Measurements from ENCODE around the gene HPSE2.

The HPSE2 gene

DNA sequence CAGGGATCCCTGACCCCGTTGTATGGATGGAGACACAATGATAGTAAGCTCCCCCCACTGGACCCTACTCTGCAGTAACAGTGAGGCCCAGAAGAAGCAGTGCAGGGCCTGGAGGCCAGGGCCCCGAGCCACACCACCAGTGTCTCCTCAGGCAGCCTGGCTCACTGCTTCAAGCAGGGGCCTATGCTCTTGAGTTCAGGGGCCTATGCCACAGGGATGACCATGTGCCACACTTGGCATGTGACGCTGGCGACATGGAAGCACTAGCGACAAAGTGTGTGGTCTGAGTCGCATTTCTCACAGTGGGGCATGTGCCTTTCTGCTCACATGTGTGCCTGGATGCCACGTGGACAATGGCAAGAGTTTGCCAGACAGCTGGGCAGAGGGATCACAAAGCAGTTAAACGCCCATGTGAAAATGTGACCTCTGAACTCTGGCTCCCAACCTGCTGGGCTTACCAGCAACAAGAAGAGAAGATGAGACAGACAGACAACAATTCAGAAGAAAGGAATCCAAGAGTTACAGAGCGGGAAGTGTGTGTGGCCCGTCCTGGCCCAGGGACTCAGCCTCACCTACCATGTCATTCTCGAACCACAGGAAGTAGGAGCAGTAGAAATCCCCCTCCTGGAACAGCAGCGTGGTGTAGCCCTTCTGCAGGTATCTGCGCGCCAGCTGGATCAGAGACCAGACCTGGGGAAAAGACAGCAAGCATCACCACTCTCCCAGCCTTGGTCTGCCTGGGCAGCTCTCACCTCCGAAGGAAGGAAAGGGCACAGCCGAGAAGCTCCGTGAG lies 816.0 kb downstream of the HPSE2 start:
- Mint-ChIP-seq H3K36me3 (peaks cover 20% of the 10 kb centered on the region), H3K27ac (no peak overlapping the region), H3K4me1 (peaks cover 12% of the 10 kb centered on the region), H3K4me3 (no peak overlapping the region), H3K27me3 (no peaks in the 10 kb centered on the region), H3K9me3 (no peaks in the 10 kb centered on the region)
- DNase-seq, result no peak
- CTCF ChIA-PET, result no interaction called here

DNA sequence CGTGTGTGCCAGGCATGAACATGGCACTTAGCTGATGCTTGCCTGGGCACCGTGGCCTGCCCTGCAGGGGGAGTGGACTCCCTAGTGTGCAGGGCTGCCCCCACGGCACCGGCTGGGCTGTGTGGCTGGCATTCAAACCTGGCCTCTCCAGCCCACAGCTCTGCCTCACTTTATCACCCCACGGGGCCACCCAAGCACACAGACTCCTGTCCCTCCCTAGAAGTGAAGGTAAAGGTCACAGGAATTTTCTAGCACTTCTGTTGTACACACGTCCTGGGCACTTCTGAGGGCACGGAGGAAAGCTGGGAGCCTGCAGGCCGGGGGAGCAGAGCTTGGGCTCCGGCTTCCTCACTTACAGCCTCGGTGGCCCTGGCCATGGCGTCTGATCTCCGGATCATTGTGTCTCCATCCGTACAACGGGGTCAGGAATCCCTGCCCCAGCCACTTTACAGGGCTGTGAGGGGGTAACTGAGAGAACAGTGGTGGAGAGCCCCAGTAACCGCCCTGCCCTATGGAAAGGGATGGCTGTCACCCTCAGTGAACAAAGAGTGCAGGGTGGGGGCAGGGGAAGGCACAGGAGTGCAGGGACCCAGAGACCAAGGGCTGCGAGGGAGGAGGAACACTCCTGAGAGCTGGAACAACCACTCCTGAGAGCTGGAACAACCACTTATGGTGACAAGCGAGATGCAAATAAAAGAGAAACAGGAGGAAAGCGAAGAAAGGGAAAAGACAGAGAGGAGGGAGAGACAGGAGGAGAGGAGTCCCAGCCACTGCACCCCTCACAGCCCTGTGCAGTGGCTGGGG lies 816.8 kb downstream of the HPSE2 start:
- no peaks in the 10 kb centered on the region for H3K9me3 Mint-ChIP-seq
- no peak overlapping the region for H3K27ac Mint-ChIP-seq
- H3K27me3 Mint-ChIP-seq, result no peaks in the 10 kb centered on the region
- CTCF ChIA-PET, result no interaction called here
- H3K4me3 Mint-ChIP-seq, result no peak overlapping the region
- no peak for DNase-seq
- peaks cover 19% of the 10 kb centered on the region for H3K4me1 Mint-ChIP-seq
- H3K36me3 Mint-ChIP-seq, result peaks cover 20% of the 10 kb centered on the region

DNA sequence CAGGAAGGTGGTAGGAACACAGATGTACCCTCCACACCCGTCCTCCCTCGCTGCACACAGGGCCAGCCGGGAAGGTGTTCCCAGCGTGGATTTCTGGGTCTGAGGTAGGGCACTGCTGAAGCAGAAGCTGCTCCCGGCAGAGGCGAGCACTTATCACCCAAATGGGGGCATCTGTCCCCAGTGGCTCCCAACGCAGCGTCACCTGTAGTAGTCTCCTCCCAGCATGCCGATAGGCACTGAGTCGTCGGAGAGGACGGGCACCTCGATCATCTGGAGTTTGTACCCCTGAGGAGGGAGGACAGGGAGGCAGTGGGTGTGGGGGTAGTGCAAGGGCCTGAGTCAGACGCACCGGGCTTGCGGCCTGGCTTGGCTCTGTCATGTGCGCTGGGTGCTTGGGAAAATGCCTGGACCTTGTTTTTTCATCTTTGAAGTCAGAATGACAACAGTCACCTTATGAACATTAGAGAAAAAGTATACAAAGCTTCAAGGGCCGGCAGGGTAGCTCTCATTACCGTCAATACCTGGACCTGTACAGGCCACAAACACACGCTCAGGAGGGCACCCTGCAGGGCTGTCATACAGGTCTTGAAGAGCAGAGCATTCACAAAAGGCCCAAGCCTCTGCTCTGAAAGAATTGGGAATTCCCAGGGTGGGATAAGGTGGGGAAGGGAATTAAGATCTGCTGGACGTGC lies 817.5 kb downstream of the HPSE2 start:
- H3K27me3 Mint-ChIP-seq, result no peaks in the 10 kb centered on the region
- H3K27ac Mint-ChIP-seq, result peak overlapping the region; percentile 52
- DNase-seq, result no peak
- H3K4me3 Mint-ChIP-seq, result no peak overlapping the region
- peaks cover 16% of the 10 kb centered on the region for H3K36me3 Mint-ChIP-seq
- no peaks in the 10 kb centered on the region for H3K9me3 Mint-ChIP-seq
- H3K4me1 Mint-ChIP-seq, result peaks cover 19% of the 10 kb centered on the region
- CTCF ChIA-PET, result interaction anchor here (1.0 kb wide), 1 partner anchor 8 kb away, joined by 3 read pairs; no protein-coding TSS in a partner anchor

DNA sequence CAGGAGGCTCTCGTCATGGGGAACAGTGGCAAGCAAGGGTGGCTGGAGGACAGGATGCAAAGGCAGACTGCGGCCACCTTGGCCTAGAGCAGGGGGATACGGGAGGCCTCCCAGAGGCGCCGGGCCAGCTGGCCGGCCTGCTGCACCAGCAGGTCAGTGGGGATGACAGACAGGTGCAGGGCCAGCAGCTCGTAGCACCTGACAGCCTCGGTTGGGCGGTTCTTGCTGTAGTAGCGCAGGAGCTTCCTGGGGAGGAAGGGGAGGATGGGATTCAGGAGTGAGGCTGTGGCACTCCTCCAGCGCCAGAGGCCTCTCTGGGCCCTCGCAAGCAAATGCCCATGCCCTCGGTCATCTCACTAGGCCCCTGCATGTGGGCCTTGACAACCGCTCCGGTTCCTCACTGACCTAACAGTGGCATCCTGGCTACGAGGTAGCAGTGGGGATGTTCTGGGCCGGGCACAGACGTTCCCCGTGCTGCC lies 818.1 kb downstream of the HPSE2 start:
- no peak for DNase-seq
- H3K9me3 Mint-ChIP-seq, result no peaks in the 10 kb centered on the region
- H3K27me3 Mint-ChIP-seq, result no peaks in the 10 kb centered on the region
- no peak overlapping the region for H3K4me3 Mint-ChIP-seq
- no peak overlapping the region for H3K27ac Mint-ChIP-seq
- peaks cover 16% of the 10 kb centered on the region for H3K36me3 Mint-ChIP-seq
- CTCF ChIA-PET, result interaction anchor here (1.0 kb wide), 1 partner anchor 9 kb away, joined by 3 read pairs; no protein-coding TSS in a partner anchor
- peaks cover 19% of the 10 kb centered on the region for H3K4me1 Mint-ChIP-seq

DNA sequence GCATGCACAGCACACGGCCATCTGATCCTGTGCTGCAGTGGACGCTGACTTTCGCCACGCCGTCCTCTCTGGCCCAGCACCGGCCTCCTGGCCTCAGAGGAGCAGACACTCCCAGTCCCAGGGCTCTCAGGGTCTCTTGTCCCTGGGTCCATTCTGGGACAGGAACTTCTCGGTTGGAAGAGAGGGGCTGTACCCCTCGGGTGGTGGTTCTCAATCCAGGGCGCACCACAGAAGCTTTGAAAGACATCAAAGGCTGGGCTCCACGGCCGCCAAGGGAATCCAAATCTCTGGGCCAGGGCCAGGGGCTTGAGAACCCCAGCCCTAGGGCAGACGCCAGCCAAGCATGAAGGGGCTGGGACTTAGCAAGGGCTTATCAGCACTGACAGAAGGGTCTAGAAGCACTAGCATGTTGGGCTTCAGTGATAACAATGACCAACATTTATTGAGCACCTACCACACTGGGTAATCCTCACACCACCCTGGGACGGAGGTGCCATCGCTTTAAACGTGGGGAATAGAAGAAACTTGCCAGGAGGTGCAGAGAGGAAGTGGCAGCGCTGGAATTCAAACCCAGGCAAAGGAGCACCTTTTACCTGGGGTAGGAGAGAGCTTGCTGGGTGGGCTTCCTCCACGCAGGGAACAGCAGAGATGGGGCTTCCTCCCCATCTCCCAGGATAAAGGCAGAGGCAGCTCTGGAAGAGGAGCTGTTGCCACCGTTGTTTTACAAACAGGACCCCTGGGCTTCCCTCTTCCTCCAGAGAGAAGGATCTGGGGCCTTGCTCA lies 818.9 kb downstream of the HPSE2 start:
- H3K9me3 Mint-ChIP-seq, result no peaks in the 10 kb centered on the region
- no peak overlapping the region for H3K27ac Mint-ChIP-seq
- DNase-seq, result no peak
- CTCF ChIA-PET, result interaction anchor here (2.9 kb wide), 1 partner anchor 9 kb away, joined by 18 read pairs; no protein-coding TSS in a partner anchor
- H3K4me1 Mint-ChIP-seq, result peaks cover 19% of the 10 kb centered on the region
- H3K4me3 Mint-ChIP-seq, result no peak overlapping the region
- H3K36me3 Mint-ChIP-seq, result peaks cover 16% of the 10 kb centered on the region
- no peaks in the 10 kb centered on the region for H3K27me3 Mint-ChIP-seq

DNA sequence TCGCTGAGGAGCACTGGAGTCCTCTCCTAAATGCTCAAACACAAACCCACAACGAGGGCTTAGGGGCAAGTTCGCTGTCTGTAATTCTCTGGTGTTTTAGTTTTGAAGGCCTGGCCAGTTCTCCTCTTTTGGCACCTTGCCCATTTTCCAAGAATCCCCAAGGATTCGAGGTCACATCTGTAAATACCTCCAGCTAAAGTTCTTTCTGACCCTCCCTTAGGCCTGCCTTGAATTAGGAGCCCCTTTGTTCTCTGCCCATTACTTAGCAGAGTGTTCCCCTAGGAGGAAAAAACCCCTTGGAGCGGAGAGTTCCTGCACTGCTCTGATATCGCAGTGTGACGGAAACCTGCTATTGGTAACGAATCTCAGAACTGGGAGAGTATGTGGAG lies 819.9 kb downstream of the HPSE2 start:
- DNase-seq, result no peak
- Mint-ChIP-seq H3K36me3 (peaks cover 16% of the 10 kb centered on the region), H3K9me3 (no peaks in the 10 kb centered on the region), H3K27ac (peak overlapping the region; percentile 62), H3K27me3 (no peaks in the 10 kb centered on the region), H3K4me1 (peaks cover 19% of the 10 kb centered on the region), H3K4me3 (no peak overlapping the region)
- CTCF ChIA-PET, result interaction anchor here (2.9 kb wide), 1 partner anchor 10 kb away, joined by 18 read pairs; no protein-coding TSS in a partner anchor

DNA sequence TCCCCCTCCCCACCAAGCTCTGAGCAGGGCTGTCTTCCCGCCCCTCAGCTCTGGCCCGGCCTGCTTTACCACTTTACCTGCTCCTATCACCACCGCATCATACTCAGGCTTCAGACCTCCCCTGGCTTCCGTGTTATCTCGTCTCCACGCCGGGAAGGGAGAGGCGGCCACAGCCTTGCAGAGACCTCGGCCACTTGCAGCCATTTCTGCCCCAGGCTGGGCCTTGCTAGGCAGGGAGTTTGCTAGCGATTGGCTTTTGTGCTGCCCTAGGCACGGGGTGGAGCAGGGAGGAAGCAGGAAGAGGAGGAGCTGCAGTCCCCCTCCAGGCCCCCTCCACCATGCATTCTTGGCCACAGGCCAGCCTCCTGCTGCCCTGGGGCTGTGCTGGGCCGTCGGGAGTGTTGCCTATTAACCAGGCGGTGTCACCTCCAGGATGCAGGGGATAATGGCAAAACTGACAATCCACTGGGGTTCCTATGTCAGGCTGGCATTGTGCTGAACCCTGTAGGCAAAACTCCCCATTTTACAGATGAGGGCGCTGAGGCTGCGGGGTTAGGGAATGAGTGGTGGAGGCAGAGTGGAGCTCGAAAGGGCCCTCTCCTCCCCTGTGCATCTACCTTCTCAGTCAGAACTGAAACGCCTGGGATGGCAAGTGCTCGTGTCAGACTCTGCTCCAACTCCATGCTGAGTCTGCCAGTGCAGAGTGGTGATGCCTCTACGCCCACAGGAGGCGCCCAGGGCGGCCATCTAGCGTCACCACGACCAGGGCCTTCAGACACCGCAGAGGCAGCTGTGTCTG lies 820.5 kb downstream of the HPSE2 start, which contains the start of gene PYROXD2:
Gene PYROXD2, minus strand, starts transcription at position 251 of the 799 bp plus-strand sequence. Its CDS starts 47 bp downstream, at position 204.
- H3K9me3 Mint-ChIP-seq, result no peaks in the 10 kb centered on the region
- DNase-seq, result peak; percentile 76
- CTCF ChIA-PET, result interaction anchor here (2.9 kb wide), 1 partner anchor 11 kb away, joined by 18 read pairs; no protein-coding TSS in a partner anchor
- H3K27ac Mint-ChIP-seq, result peak within 1 kb of the TSS; percentile 94
- H3K4me1 Mint-ChIP-seq, result peaks cover 19% of the 10 kb centered on the region
- peaks cover 16% of the 10 kb centered on the region for H3K36me3 Mint-ChIP-seq
- no peaks in the 10 kb centered on the region for H3K27me3 Mint-ChIP-seq
- peak within 1 kb of the TSS; percentile 94 for H3K4me3 Mint-ChIP-seq

DNA sequence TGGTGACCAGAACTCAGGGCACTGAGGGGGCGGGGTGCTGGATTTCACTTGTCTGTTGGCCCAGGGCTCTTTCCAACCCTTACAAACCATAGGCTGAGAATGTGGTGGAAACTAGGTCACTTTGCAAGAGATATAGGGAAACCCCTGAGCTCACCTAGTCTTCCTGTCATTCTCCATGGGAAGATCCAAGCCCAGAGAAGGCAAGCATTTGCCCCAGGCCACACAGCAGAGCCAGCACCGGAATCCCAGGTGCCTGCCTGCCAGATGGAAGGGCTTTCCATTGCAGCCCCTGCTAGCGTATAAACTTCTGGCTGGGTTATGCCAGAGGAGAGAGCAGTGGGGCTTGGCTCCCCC lies 821.1 kb downstream of the HPSE2 start:
- DNase-seq, result no peak
- H3K27me3 Mint-ChIP-seq, result no peaks in the 10 kb centered on the region
- H3K27ac Mint-ChIP-seq, result peak overlapping the region; percentile 94
- peak overlapping the region; percentile 94 for H3K4me3 Mint-ChIP-seq
- H3K36me3 Mint-ChIP-seq, result peaks cover 13% of the 10 kb centered on the region
- no peaks in the 10 kb centered on the region for H3K9me3 Mint-ChIP-seq
- H3K4me1 Mint-ChIP-seq, result peaks cover 19% of the 10 kb centered on the region
- CTCF ChIA-PET, result interaction anchor here (2.9 kb wide), 1 partner anchor 11 kb away, joined by 18 read pairs; no protein-coding TSS in a partner anchor

DNA sequence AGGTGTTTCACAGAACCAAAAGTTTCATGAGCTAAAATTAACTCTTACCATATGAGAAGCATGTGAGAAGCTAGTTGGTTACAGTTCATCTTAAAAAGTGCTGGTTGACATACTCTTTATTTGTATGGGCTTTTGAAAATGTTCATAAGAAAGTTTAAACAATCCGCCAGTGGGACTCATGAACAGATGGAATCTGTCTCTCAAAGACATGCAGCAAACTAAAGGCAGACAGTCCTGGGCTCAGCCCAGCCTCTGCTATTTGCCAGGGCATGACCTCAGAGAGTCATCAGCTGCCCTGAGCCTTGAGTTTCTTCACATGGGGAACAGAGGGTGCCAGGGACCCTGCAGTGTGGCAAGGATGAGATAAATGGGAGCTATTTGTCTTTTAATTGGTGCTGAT lies 823.9 kb downstream of the HPSE2 start:
- Mint-ChIP-seq H3K27me3 (no peaks in the 10 kb centered on the region), H3K4me3 (no peak overlapping the region), H3K36me3 (peaks cover 2% of the 10 kb centered on the region), H3K27ac (no peak overlapping the region), H3K9me3 (no peaks in the 10 kb centered on the region), H3K4me1 (peaks cover 19% of the 10 kb centered on the region)
- CTCF ChIA-PET, result interaction anchor here (4.6 kb wide), 1 partner anchor 14 kb away, joined by 15 read pairs; no protein-coding TSS in a partner anchor
- DNase-seq, result no peak

DNA sequence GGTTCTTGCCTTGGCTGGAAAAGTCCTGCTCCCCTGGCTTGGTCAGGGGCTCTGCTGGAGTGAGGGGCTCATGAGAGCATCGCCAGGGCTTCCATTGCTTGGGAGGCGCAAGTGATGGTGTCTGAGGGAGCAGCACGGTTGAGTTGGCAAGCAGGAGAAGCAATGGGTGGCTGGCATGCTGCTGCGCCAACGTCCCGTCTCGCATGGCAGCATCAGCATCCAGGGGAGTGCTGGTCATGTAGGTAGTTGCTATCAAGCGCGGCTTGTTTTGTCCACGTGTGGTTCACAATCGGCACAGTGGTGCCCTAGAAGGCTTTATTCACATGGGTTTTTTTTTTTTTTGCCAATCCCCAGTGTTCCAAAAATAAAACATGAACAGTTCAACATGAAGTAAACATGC lies 824.5 kb downstream of the HPSE2 start:
- no peak for DNase-seq
- Mint-ChIP-seq H3K4me1 (peaks cover 19% of the 10 kb centered on the region), H3K9me3 (no peaks in the 10 kb centered on the region), H3K27ac (no peak overlapping the region), H3K36me3 (peaks cover 2% of the 10 kb centered on the region), H3K4me3 (no peak overlapping the region), H3K27me3 (no peaks in the 10 kb centered on the region)
- CTCF ChIA-PET, result interaction anchor here (4.6 kb wide), 1 partner anchor 14 kb away, joined by 15 read pairs; no protein-coding TSS in a partner anchor

DNA sequence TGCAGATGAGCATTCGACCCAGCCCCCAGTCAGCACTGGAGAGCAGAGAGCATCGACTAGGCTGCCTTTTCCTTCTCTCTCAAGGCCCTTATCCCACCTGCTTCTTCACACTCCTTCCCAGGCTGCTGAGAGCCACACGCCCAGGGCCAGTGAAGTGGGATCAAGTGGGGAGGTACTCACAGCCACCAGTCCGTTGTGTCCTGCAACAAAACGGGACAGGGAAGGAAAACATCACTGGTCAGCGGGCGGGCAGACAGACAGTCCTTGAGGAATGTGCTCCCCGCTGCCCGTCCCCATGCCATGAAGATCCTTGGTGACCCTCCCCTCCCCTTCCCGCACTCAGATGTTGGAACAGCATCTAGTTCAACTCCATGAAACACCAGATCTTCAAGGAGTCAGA lies 824.9 kb downstream of the HPSE2 start:
- H3K4me1 Mint-ChIP-seq, result peaks cover 18% of the 10 kb centered on the region
- H3K27me3 Mint-ChIP-seq, result no peaks in the 10 kb centered on the region
- H3K36me3 Mint-ChIP-seq, result peaks cover 2% of the 10 kb centered on the region
- CTCF ChIA-PET, result interaction anchor here (4.6 kb wide), 1 partner anchor 15 kb away, joined by 15 read pairs; no protein-coding TSS in a partner anchor
- no peak overlapping the region for H3K27ac Mint-ChIP-seq
- H3K9me3 Mint-ChIP-seq, result no peaks in the 10 kb centered on the region
- H3K4me3 Mint-ChIP-seq, result no peak overlapping the region
- DNase-seq, result no peak

DNA sequence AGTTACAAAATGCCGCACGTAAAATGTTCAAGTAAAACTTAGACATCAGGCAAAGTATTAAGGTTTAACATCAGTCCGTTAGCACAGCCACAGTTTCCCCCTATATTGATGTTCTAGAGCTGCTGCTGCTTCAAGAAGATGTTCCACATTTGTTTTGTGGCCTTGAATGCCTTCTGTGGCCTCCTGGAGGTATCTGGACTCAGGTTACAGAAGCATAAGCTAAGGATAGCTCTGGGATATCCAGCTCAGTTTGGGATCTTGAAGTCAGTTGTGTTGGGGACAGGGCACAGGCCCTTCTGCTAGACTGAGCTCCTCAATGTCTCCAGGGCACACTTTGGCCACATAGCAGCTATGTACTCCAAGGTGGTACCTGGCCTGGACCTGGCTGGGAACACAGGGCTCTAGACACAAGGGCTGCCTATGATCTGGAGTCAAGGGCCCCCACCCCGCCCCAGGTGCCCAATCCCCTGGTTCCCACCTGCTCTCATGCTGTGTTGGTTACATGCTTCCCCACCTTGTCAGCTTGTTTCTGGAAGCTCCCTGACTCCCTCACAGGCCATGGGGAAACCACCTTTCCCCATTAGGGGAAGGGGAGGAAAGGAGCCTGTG lies 825.4 kb downstream of the HPSE2 start:
- CTCF ChIA-PET, result interaction anchor here (4.6 kb wide), 1 partner anchor 15 kb away, joined by 15 read pairs; no protein-coding TSS in a partner anchor
- H3K9me3 Mint-ChIP-seq, result no peaks in the 10 kb centered on the region
- H3K4me1 Mint-ChIP-seq, result peaks cover 13% of the 10 kb centered on the region
- no peak overlapping the region for H3K27ac Mint-ChIP-seq
- no peaks in the 10 kb centered on the region for H3K27me3 Mint-ChIP-seq
- no peak for DNase-seq
- peaks cover 2% of the 10 kb centered on the region for H3K36me3 Mint-ChIP-seq
- no peak overlapping the region for H3K4me3 Mint-ChIP-seq

All from activated naive CD4-positive, alpha-beta T cell treated with anti-CD3 and anti-CD28 coated beads, Interleukin-2, amount 10 ng/mL, durations not matched to agents 7 days and 5 days (primary cell).